A549 (cell line): ENCODE results near the gene INTS13.

Experiments
- POLR2A ChIP-seq: IDR thresholded peaks from 2 replicates; pipeline ENCODE4 v1.6.1; 2012; ENCODE audit warnings: mild to moderate bottlenecking, low read length
- TF ChIP-seq, protein P1 (sequence below): fragments of 250-450 bp; sonication (Bioruptor Pico); IDR thresholded peaks from 2 replicates; pipeline ENCODE4 v1.5.0; 2021; ENCODE audit warnings: mild to moderate bottlenecking, moderate library complexity, borderline replicate concordance
- TF ChIP-seq, protein P2 (sequence below): fragments of >200 bp; sonication (Bioruptor Twin); formaldehyde crosslinking; IDR thresholded peaks from 3 replicates; pipeline ENCODE4 v1.5.1; 2016

DNA sequence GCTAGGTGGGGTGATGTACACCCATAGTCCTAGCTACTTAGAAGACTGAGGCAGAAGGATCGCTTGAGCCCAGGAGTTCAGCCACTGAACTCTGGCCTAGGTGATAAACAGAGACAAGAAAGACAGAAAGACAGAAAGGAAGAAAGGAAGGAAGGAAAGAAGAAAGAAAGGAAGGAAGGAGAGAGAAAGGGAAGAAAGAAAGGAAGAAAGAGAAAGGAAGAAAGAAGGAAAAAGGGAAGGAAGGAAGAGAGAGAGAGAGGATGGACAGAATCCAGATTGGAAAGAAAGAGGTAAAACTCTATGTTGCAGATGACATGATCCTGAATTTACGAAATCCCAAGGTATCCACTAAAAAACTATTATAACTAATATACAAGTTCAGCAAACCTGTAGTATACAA lies 8.2 kb downstream of the INTS13 start:
- TF ChIP-seq POLR2A = no peak
- TF ChIP-seq, protein P1, sequence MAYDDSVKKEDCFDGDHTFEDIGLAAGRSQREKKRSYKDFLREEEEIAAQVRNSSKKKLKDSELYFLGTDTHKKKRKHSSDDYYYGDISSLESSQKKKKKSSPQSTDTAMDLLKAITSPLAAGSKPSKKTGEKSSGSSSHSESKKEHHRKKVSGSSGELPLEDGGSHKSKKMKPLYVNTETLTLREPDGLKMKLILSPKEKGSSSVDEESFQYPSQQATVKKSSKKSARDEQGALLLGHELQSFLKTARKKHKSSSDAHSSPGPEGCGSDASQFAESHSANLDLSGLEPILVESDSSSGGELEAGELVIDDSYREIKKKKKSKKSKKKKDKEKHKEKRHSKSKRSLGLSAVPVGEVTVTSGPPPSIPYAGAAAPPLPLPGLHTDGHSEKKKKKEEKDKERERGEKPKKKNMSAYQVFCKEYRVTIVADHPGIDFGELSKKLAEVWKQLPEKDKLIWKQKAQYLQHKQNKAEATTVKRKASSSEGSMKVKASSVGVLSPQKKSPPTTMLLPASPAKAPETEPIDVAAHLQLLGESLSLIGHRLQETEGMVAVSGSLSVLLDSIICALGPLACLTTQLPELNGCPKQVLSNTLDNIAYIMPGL (CRISPR knock-in tag) = no peak
- TF ChIP-seq, protein P2, sequence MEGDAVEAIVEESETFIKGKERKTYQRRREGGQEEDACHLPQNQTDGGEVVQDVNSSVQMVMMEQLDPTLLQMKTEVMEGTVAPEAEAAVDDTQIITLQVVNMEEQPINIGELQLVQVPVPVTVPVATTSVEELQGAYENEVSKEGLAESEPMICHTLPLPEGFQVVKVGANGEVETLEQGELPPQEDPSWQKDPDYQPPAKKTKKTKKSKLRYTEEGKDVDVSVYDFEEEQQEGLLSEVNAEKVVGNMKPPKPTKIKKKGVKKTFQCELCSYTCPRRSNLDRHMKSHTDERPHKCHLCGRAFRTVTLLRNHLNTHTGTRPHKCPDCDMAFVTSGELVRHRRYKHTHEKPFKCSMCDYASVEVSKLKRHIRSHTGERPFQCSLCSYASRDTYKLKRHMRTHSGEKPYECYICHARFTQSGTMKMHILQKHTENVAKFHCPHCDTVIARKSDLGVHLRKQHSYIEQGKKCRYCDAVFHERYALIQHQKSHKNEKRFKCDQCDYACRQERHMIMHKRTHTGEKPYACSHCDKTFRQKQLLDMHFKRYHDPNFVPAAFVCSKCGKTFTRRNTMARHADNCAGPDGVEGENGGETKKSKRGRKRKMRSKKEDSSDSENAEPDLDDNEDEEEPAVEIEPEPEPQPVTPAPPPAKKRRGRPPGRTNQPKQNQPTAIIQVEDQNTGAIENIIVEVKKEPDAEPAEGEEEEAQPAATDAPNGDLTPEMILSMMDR = no peak
